ENCODE measurements around the gene CA5A. TPM values are rescaled to one million over a fixed set of nuclear protein-coding genes. Genes with fewer than 3 reads are reported as not detected.
A peak's percentile ranks its signal among the peaks of the same experiment; 100 is the strongest.

Gene CA5A
- total RNA-seq, 1 donor from 2014 or later = not detected

- Histone ChIP-seq H3K4me1 (ENCODE audit: insufficient read depth, low read length) (peaks cover 21% of the 10 kb centered on the region), H3K79me2 (ENCODE audit: insufficient read depth, low read length) (peaks cover 44% of the 10 kb centered on the region), H3K4me3 (ENCODE audit: insufficient read depth, low read depth, low read length) (peak within 1 kb of the TSS; percentile 82), H3K4me2 (ENCODE audit: low read length) (peak within 1 kb of the TSS; percentile 98), H3K27ac (ENCODE audit: low read depth, low read length) (peak within 1 kb of the TSS; percentile 97), H4K20me1 (ENCODE audit: insufficient read depth, low read length) (peaks cover 13% of the 10 kb centered on the region), H3K36me3 (ENCODE audit: insufficient read depth, low read length) (peaks cover 2% of the 10 kb centered on the region), H3K9me3 (ENCODE audit: insufficient read depth, low read depth, low read length) (no peaks in the 10 kb centered on the region), H3K9ac (ENCODE audit: low read length) (peak within 1 kb of the TSS; percentile 99), H2AFZ (ENCODE audit: low read depth, low read length) (peak within 1 kb of the TSS; percentile 98), H3K27me3 (ENCODE audit: insufficient read depth, low read length) (no peaks in the 10 kb centered on the region)
- H3K4me1 Mint-ChIP-seq (ENCODE audit: low read depth, unreplicated experiment) = peaks cover 18% of the 10 kb centered on the region
- no peak for FAIRE-seq
- H3K9me3 Mint-ChIP-seq (ENCODE audit: unreplicated experiment) = no peaks in the 10 kb centered on the region
- peaks cover 5% of the 10 kb centered on the region for H3K36me3 Mint-ChIP-seq (ENCODE audit: low read depth, unreplicated experiment)
- peak; percentile 97 for DNase-seq (ENCODE audit: low read depth)
- H3K27me3 Mint-ChIP-seq (ENCODE audit: low read depth, unreplicated experiment) = no peaks in the 10 kb centered on the region
- TF ChIP-seq, protein P1, sequence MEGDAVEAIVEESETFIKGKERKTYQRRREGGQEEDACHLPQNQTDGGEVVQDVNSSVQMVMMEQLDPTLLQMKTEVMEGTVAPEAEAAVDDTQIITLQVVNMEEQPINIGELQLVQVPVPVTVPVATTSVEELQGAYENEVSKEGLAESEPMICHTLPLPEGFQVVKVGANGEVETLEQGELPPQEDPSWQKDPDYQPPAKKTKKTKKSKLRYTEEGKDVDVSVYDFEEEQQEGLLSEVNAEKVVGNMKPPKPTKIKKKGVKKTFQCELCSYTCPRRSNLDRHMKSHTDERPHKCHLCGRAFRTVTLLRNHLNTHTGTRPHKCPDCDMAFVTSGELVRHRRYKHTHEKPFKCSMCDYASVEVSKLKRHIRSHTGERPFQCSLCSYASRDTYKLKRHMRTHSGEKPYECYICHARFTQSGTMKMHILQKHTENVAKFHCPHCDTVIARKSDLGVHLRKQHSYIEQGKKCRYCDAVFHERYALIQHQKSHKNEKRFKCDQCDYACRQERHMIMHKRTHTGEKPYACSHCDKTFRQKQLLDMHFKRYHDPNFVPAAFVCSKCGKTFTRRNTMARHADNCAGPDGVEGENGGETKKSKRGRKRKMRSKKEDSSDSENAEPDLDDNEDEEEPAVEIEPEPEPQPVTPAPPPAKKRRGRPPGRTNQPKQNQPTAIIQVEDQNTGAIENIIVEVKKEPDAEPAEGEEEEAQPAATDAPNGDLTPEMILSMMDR (IDR thresholded peaks at IDR 0.05; ENCODE audit: insufficient read depth, low read depth, low read length) = no peak
- TF ChIP-seq EZH2 (IDR thresholded peaks at IDR 0.05; ENCODE audit: insufficient read depth, low read length) = no peak
- peak within 1 kb of the TSS; percentile 91 for H3K4me3 Mint-ChIP-seq (ENCODE audit: unreplicated experiment)
- peak within 1 kb of the TSS; percentile 97 for H3K27ac Mint-ChIP-seq (ENCODE audit: unreplicated experiment)
These were observed 14.6 kb upstream of the CA5A start, which contains the start of gene BANP for GRCh38 chr16:87950765-87951551. Gene BANP (plus strand): TSS chr16:87951434. CDS start chr16:87975116, 23,682 bp downstream.

DNA sequence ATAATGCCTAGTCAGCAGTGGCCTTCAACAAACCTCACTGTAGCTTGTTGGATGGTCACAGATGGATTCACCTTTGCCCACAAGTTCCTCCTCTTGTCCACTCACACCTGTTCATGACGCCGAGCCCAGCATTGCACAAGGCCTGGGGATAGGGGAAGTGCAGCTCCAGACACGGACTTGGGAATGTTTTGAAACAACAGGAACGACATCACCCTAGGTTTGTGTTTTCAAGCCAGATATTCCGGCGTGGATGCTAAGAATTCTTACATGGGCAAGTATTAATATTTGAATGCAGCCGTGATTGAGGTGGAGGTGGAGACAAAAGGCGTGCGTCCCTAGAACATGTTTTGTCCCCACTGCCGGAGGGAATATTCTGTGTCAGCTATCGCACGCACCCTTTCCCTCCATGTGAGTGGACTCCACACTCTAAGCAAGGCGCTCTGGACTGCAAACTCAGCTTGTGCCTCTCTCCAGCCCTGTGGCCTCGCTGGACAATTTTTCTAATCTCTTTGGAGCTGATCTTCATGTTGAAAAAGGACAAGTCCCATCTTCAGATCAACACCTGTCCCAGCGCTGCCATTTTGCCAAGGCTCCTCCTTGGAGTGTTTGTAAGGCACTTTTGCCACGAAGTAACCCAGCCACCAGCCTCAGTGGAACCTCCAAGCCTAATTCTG is 12.9 kb upstream of the CA5A start:
- H3K4me3 ChIP-seq (ENCODE audit: insufficient read depth, low read depth, low read length) = no peak overlapping the region
- no peaks in the 10 kb centered on the region for H3K9me3 ChIP-seq (ENCODE audit: insufficient read depth, low read depth, low read length)
- Mint-ChIP-seq H3K4me3 (ENCODE audit: unreplicated experiment) (no peak overlapping the region), H3K27ac (ENCODE audit: unreplicated experiment) (peak overlapping the region; percentile 37), H3K9me3 (ENCODE audit: unreplicated experiment) (no peaks in the 10 kb centered on the region), H3K36me3 (ENCODE audit: low read depth, unreplicated experiment) (peaks cover 2% of the 10 kb centered on the region), H3K4me1 (ENCODE audit: low read depth, unreplicated experiment) (peaks cover 14% of the 10 kb centered on the region), H3K27me3 (ENCODE audit: low read depth, unreplicated experiment) (no peaks in the 10 kb centered on the region)
- H3K27ac ChIP-seq (ENCODE audit: low read depth, low read length) = no peak overlapping the region
- H3K4me2 ChIP-seq (ENCODE audit: low read length) = no peak overlapping the region
- TF ChIP-seq, protein P1 (IDR thresholded peaks at IDR 0.05; ENCODE audit: insufficient read depth, low read depth, low read length) = no peak
- TF ChIP-seq EZH2 (IDR thresholded peaks at IDR 0.05; ENCODE audit: insufficient read depth, low read length) = no peak
- no peak overlapping the region for H3K9ac ChIP-seq (ENCODE audit: low read length)
- H3K36me3 ChIP-seq (ENCODE audit: insufficient read depth, low read length) = peaks cover 2% of the 10 kb centered on the region
- FAIRE-seq (no peak), DNase-seq (ENCODE audit: low read depth) (no peak)
- H3K27me3 ChIP-seq (ENCODE audit: insufficient read depth, low read length) = no peaks in the 10 kb centered on the region
- H4K20me1 ChIP-seq (ENCODE audit: insufficient read depth, low read length) = peaks cover 1% of the 10 kb centered on the region
- H2AFZ ChIP-seq (ENCODE audit: low read depth, low read length) = peak overlapping the region; percentile 43
- H3K4me1 ChIP-seq (ENCODE audit: insufficient read depth, low read length) = peaks cover 19% of the 10 kb centered on the region
- peaks cover 26% of the 10 kb centered on the region for H3K79me2 ChIP-seq (ENCODE audit: insufficient read depth, low read length)
